Transverse colon (tissue), 4 donors: ENCODE measurements around the gene ETFBKMT. TPM values are rescaled to one million over a fixed set of nuclear protein-coding genes. Genes with fewer than 3 reads are reported as not detected.

Source experiments
- DNase-seq: peaks from one replicate; pipeline ENCODE4 v3.0.0-alpha.2; 2019
- H3K27ac ChIP-seq, 4 donors: fragments of 200-600 bp; sonication (generic); 2 replicates each; pipeline ENCODE4 v1.5.1; 2016 to 2018; ENCODE audit warnings: inconsistent platforms in 4 of 4
- H3K27me3 ChIP-seq: fragments of 200-600 bp; sonication (generic); 2 replicates; pipeline ENCODE4 v1.5.1; 2017; ENCODE audit warnings: inconsistent platforms
- H3K36me3 ChIP-seq, 4 donors: fragments of 200-600 bp; sonication (generic); 2 replicates each; pipeline ENCODE4 v1.5.1; 2017 to 2019; ENCODE audit warnings: inconsistent platforms in 4 of 4
- H3K4me1 ChIP-seq, 4 donors: fragments of 200-600 bp; sonication (generic); 2 replicates each; pipeline ENCODE4 v1.5.1; 2017 to 2020; ENCODE audit warnings: inconsistent platforms in 4 of 4
- H3K4me3 ChIP-seq, 4 donors: fragments of 200-600 bp; sonication (generic); 1 replicate in 1 of 4; 2 replicates in 3 of 4; pipeline versions ENCODE4 v1.5.1 to v1.6.1; 2017 to 2019; ENCODE audit warnings: inconsistent platforms in 4 of 4
- H3K9me3 ChIP-seq, 2 donors: fragments of 200-600 bp; sonication (generic); 2 replicates each; pipeline ENCODE4 v1.5.1; 2017 to 2019; ENCODE audit warnings: inconsistent platforms in 2 of 2
- CTCF ChIP-seq, 5 experiments: fragments of 200-600 bp in 3 of 5; fragments of 450-650 bp in 2 of 5; sonication (generic) in 3 of 5; IDR thresholded peaks; 1 replicate in 2 of 5; 2 replicates in 3 of 5; pipeline ENCODE4 v1.5.1; 2016 to 2017; ENCODE audit warnings: antibody characterized with exemption in 5 of 5, inconsistent platforms in 3 of 5, mild to moderate bottlenecking in 2 of 5, moderate library complexity in 1 of 5
- EP300 ChIP-seq: sonication (generic); formaldehyde crosslinking; IDR thresholded peaks from one replicate; pipeline ENCODE4 v1.6.1; 2017; ENCODE audit warnings: antibody characterized with exemption, low read depth
- POLR2A ChIP-seq: fragments of 450-650 bp; IDR thresholded peaks from one replicate; pipeline ENCODE4 v1.6.1; 2016; ENCODE audit warnings: antibody characterized with exemption, mild to moderate bottlenecking, moderate library complexity
- POLR2AphosphoS5 ChIP-seq, 3 donors: sonication (generic); formaldehyde crosslinking; IDR thresholded peaks; one replicate each; pipeline ENCODE4 v1.6.1; 2016; ENCODE audit warnings: antibody characterized with exemption in 3 of 3
- WGBS, 2 donors: methylation state at CpG; one replicate each; pipeline ENCODE4 v1.1.5; 2018; ENCODE audit warnings: low coverage in 1 of 2; 5-methylcytosine and 5-hydroxymethylcytosine counted together
- in situ Hi-C, 4 donors: fragments of 200-750 bp; cut with MboI; loops; one replicate each; pipeline versions ENCODE4 v1.15.0 to v1.15.1; 2017; ENCODE audit warnings: low sequenced_read_pairs in 3 of 4, low pct_ligation_motif_present in 1 of 4, low pct_unique_long_range_greater_than_20kb in 1 of 4
- intact Hi-C: fragments of 100-400 bp; cut with DNase I; formaldehyde crosslinking; loops from one replicate; pipeline ENCODE4 v1.15.1; 2023; ENCODE audit warnings: low total_unique reads
- total RNA-seq, 4 donors: library from RNA; depleted of rRNA; stranded (reverse); fragments of >200 nt; gene quantifications; one replicate each; pipeline ENCODE4 v1.1.0, GENCODE V29; 2016

ETFBKMT gene
- total RNA-seq, 4 donors from 2014 or later = 0.40 to 3.8 (median 3.1) TPM

- DNase-seq = no peak
- H3K36me3 ChIP-seq = no peaks in the 10 kb centered on the region
- H3K27ac ChIP-seq = no peak overlapping the region
- in situ Hi-C loops (no loop called here), intact Hi-C loops (no loop called here)
- WGBS, 2 donors = 89 to 94% methylated on average over 2 of the region's 2 CpGs
- no peaks in the 10 kb centered on the region for H3K27me3 ChIP-seq
- TF ChIP-seq POLR2A = no peak
- no peak for TF ChIP-seq POLR2AphosphoS5 (IDR thresholded peaks at IDR 0.05)
- no peak for TF ChIP-seq CTCF (IDR thresholded peaks at IDR 0.05)
- no peak for TF ChIP-seq EP300
- no peak overlapping the region for H3K4me3 ChIP-seq
- no peaks in the 10 kb centered on the region for H3K4me1 ChIP-seq
- no peaks in the 10 kb centered on the region for H3K9me3 ChIP-seq
Measured at GRCh38 chr12:31620311-31620710, 39.2 kb upstream of the ETFBKMT start.

- Histone ChIP-seq H3K4me1 (no peaks in the 10 kb centered on the region), H3K4me3 (no peak overlapping the region), H3K36me3 (no peaks in the 10 kb centered on the region), H3K27ac (no peak overlapping the region), H3K9me3 (no peaks in the 10 kb centered on the region), H3K27me3 (no peaks in the 10 kb centered on the region)
- no peak for DNase-seq
- TF ChIP-seq POLR2A (no peak), CTCF (IDR thresholded peaks at IDR 0.05) (no peak), POLR2AphosphoS5 (IDR thresholded peaks at IDR 0.05) (no peak), EP300 (no peak)
- in situ Hi-C loops (no loop called here), intact Hi-C loops (no loop called here)
- WGBS, 2 donors = 78 to 96% methylated on average over 1 to 4 of the region's 4 CpGs
Measured at GRCh38 chr12:31622038-31622437, 37.5 kb upstream of the ETFBKMT start.

- H3K4me1 ChIP-seq = peaks cover 0 to 7% (median 0%) of the 10 kb centered on the region in 4 donors
- TF ChIP-seq CTCF (IDR thresholded peaks at IDR 0.05) (no peak), EP300 (no peak), POLR2A (no peak), POLR2AphosphoS5 (IDR thresholded peaks at IDR 0.05) (no peak)
- WGBS, 2 donors = 84 to 93% methylated on average over 5 to 7 of the region's 7 CpGs
- no peak overlapping the region for H3K27ac ChIP-seq
- no peak overlapping the region for H3K4me3 ChIP-seq
- intact Hi-C loops (no loop called here), in situ Hi-C loops (loop anchor here in 1 of 4 donors (25.0 kb wide), 1 partner anchor 389 kb away; no protein-coding TSS in a partner anchor)
- no peaks in the 10 kb centered on the region for H3K36me3 ChIP-seq
- H3K9me3 ChIP-seq = no peaks in the 10 kb centered on the region
- no peaks in the 10 kb centered on the region for H3K27me3 ChIP-seq
- no peak for DNase-seq
Measured at GRCh38 chr12:31626270-31626995, 33.1 kb upstream of the ETFBKMT start.

- Histone ChIP-seq H3K36me3 (no peaks in the 10 kb centered on the region), H3K4me1 (peaks cover 0 to 7% (median 0%) of the 10 kb centered on the region in 4 donors), H3K9me3 (no peaks in the 10 kb centered on the region), H3K4me3 (no peak overlapping the region), H3K27ac (no peak overlapping the region), H3K27me3 (no peaks in the 10 kb centered on the region)
- intact Hi-C loops (no loop called here), in situ Hi-C loops (loop anchor here in 1 of 4 donors (25.0 kb wide), 1 partner anchor 390 kb away; no protein-coding TSS in a partner anchor)
- TF ChIP-seq POLR2AphosphoS5 (IDR thresholded peaks at IDR 0.05) = no peak
- TF ChIP-seq CTCF (IDR thresholded peaks at IDR 0.05) = no peak
- TF ChIP-seq EP300 = no peak
- no peak for TF ChIP-seq POLR2A
- 80 to 84% methylated on average over 5 of the region's 5 CpGs for WGBS, 2 donors
- no peak for DNase-seq
Measured at GRCh38 chr12:31627456-31628054, 31.9 kb upstream of the ETFBKMT start.
